ENCODE measurements around the gene GLP2R. TPM values are rescaled to one million over a fixed set of nuclear protein-coding genes. Genes with fewer than 3 reads are reported as not detected.

GLP2R gene
- total and polyA plus RNA-seq, 8 donors = 0.93 to 2.6 (median 2.2) TPM

GRCh38 chr17:9798008-9798407, 27.7 kb upstream of the GLP2R start:
- ATAC-seq (no peak), DNase-seq (no peak)
- H3K9me3 ChIP-seq = no peaks in the 10 kb centered on the region
- H3K27me3 ChIP-seq = peaks cover 0 to 56% of the 10 kb centered on the region in 2 donors
- no peaks in the 10 kb centered on the region for H3K36me3 ChIP-seq
- intact Hi-C loops (cut with DNase I) = no loop called here
- TF ChIP-seq CTCF (IDR thresholded peaks at IDR 0.05) = no peak
- H3K4me1 ChIP-seq = no peaks in the 10 kb centered on the region
- no peak overlapping the region for H3K27ac ChIP-seq
- no peak overlapping the region for H3K4me3 ChIP-seq

GRCh38 chr17:9798724-9799123, 27.0 kb upstream of the GLP2R start:
- DNase-seq = no peak
- Histone ChIP-seq H3K4me1 (no peaks in the 10 kb centered on the region), H3K9me3 (no peaks in the 10 kb centered on the region), H3K4me3 (no peak overlapping the region), H3K27me3 (peaks cover 0 to 58% of the 10 kb centered on the region in 2 donors), H3K27ac (no peak overlapping the region), H3K36me3 (no peaks in the 10 kb centered on the region)
- no peak for ATAC-seq
- intact Hi-C loops (cut with DNase I) = no loop called here
- TF ChIP-seq CTCF (IDR thresholded peaks at IDR 0.05) = no peak

- Histone ChIP-seq H3K27me3 (peaks cover 0 to 47% of the 10 kb centered on the region in 2 donors), H3K27ac (no peak overlapping the region), H3K36me3 (no peaks in the 10 kb centered on the region), H3K4me1 (no peaks in the 10 kb centered on the region), H3K9me3 (peaks cover 0 to 3% of the 10 kb centered on the region in 2 donors), H3K4me3 (no peak overlapping the region)
- TF ChIP-seq CTCF (IDR thresholded peaks at IDR 0.05) = no peak
- intact Hi-C loops (cut with DNase I) = no loop called here
- DNase-seq (no peak), ATAC-seq (no peak)
Measured at GRCh38 chr17:9801505-9801904, 24.2 kb upstream of the GLP2R start.

- no peaks in the 10 kb centered on the region for H3K4me1 ChIP-seq
- intact Hi-C loops (cut with DNase I) = no loop called here
- H3K27me3 ChIP-seq = peaks cover 0 to 45% of the 10 kb centered on the region in 2 donors
- H3K4me3 ChIP-seq = no peak overlapping the region
- H3K27ac ChIP-seq = no peak overlapping the region
- no peaks in the 10 kb centered on the region for H3K36me3 ChIP-seq
- H3K9me3 ChIP-seq = peaks cover 0 to 3% of the 10 kb centered on the region in 2 donors
- DNase-seq (no peak), ATAC-seq (no peak)
- TF ChIP-seq CTCF (IDR thresholded peaks at IDR 0.05) = no peak
Measured at GRCh38 chr17:9802294-9802693, 23.4 kb upstream of the GLP2R start.

GRCh38 chr17:9802697-9803096, 23.0 kb upstream of the GLP2R start:
- Histone ChIP-seq H3K27ac (no peak overlapping the region), H3K4me1 (no peaks in the 10 kb centered on the region), H3K27me3 (peaks cover 0 to 41% of the 10 kb centered on the region in 2 donors), H3K9me3 (peaks cover 0 to 3% of the 10 kb centered on the region in 2 donors), H3K36me3 (no peaks in the 10 kb centered on the region), H3K4me3 (no peak overlapping the region)
- DNase-seq (no peak), ATAC-seq (no peak)
- intact Hi-C loops (cut with DNase I) = no loop called here
- no peak for TF ChIP-seq CTCF (IDR thresholded peaks at IDR 0.05)
